Astrocyte (in vitro differentiated cells and primary cell): ENCODE measurements around the gene ANAPC1.
"Not testable (repeated sequence)": the region's sequence is repeated elsewhere in the genome, so short reads cannot be mapped to it uniquely, and the experiment has no call there.

Experiments
- EZH2 ChIP-seq: IDR thresholded peaks from 2 replicates; pipeline ENCODE4 v1.6.1; 2012; ENCODE audit warnings: mild to moderate bottlenecking, low read length, inconsistent platforms; ENCODE audit not compliant: insufficient read depth
- TF ChIP-seq, protein P1 (sequence below): IDR thresholded peaks from 2 replicates; pipeline ENCODE4 v1.5.1; 2011; ENCODE audit warnings: low read depth, mild to moderate bottlenecking, inconsistent platforms, low read length, moderate library complexity; ENCODE audit not compliant: insufficient read depth

DNA sequence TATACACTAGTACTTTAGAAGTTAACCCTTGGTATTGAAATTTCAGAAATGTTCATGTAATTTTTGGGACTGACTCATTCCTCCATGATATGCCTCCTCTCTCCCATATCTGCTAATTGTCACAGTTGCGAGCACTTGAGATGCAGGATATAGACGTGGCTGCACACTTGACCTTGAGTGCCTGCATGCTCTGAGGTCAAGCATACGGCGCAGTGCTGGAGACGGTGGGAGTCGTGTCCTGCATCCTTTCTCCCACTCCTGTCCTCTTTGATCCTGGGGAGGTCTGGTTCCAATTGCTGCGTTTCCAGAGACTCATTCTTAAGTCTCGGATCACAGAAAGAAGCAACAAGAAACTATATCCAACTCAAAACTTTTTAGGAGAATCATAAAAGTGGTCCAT lies 139.2 kb downstream of the ANAPC1 start:
- not testable (repeated sequence) for TF ChIP-seq EZH2
- TF ChIP-seq, protein P1, sequence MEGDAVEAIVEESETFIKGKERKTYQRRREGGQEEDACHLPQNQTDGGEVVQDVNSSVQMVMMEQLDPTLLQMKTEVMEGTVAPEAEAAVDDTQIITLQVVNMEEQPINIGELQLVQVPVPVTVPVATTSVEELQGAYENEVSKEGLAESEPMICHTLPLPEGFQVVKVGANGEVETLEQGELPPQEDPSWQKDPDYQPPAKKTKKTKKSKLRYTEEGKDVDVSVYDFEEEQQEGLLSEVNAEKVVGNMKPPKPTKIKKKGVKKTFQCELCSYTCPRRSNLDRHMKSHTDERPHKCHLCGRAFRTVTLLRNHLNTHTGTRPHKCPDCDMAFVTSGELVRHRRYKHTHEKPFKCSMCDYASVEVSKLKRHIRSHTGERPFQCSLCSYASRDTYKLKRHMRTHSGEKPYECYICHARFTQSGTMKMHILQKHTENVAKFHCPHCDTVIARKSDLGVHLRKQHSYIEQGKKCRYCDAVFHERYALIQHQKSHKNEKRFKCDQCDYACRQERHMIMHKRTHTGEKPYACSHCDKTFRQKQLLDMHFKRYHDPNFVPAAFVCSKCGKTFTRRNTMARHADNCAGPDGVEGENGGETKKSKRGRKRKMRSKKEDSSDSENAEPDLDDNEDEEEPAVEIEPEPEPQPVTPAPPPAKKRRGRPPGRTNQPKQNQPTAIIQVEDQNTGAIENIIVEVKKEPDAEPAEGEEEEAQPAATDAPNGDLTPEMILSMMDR = not testable (repeated sequence)
